ENCODE data around the gene SPATA6L.
"Not testable (repeated sequence)": the region's sequence is repeated elsewhere in the genome, so short reads cannot be mapped to it uniquely, and the experiment has no call there.

Gene SPATA6L

GRCh38 chr9:4678679-4679267 is 12.5 kb upstream of the SPATA6L start:
- no peak for DNase-seq (ENCODE audit: low read depth in 4 of 4, low spot score in 1 of 4)

GRCh38 chr9:4677392-4677791 is 11.1 kb upstream of the SPATA6L start:
- no peak for DNase-seq (ENCODE audit: low read depth in 4 of 4, low spot score in 1 of 4)

GRCh38 chr9:4674783-4675182 is 8.5 kb upstream of the SPATA6L start:
- no peak for DNase-seq (ENCODE audit: low read depth in 4 of 4, low spot score in 1 of 4)

GRCh38 chr9:4671737-4672136 is 5.5 kb upstream of the SPATA6L start:
- no peak for DNase-seq (ENCODE audit: low read depth in 4 of 4, low spot score in 1 of 4)

- DNase-seq (ENCODE audit: low read depth in 4 of 4, low spot score in 1 of 4): no peak
These were observed 4.3 kb upstream of the SPATA6L start for GRCh38 chr9:4670591-4670990.

GRCh38 chr9:4669890-4670289 is 3.6 kb upstream of the SPATA6L start:
- DNase-seq (ENCODE audit: low read depth in 4 of 4, low spot score in 1 of 4): no peak

- no peak for DNase-seq (ENCODE audit: low read depth in 4 of 4, low spot score in 1 of 4)
These were observed 2.3 kb upstream of the SPATA6L start for GRCh38 chr9:4668604-4669003.

- DNase-seq (ENCODE audit: low read depth in 4 of 4, low spot score in 1 of 4): no peak
These were observed 1.4 kb upstream of the SPATA6L start for GRCh38 chr9:4667681-4668080.

GRCh38 chr9:4665357-4665756 is 923 bp downstream of the SPATA6L start:
- no peak for DNase-seq (ENCODE audit: low read depth in 4 of 4, low spot score in 1 of 4)

- no peak for DNase-seq (ENCODE audit: low read depth in 4 of 4, low spot score in 1 of 4)
These were observed 2.3 kb downstream of the SPATA6L start for GRCh38 chr9:4663956-4664355.

GRCh38 chr9:4662989-4663792 is 3.1 kb downstream of the SPATA6L start:
- DNase-seq (ENCODE audit: low read depth in 4 of 4, low spot score in 1 of 4): no peak

GRCh38 chr9:4662108-4662988 is 3.9 kb downstream of the SPATA6L start, which contains the start of gene PLPP6:
PLPP6 (plus strand) TSS chr9:4662294; CDS start chr9:4662376, 82 bp downstream.
- DNase-seq (ENCODE audit: low read depth in 4 of 4, low spot score in 1 of 4): peak; percentile 38 to 69 (median 57)

GRCh38 chr9:4661611-4662010 is 4.7 kb downstream of the SPATA6L start:
- DNase-seq (ENCODE audit: low read depth in 4 of 4, low spot score in 1 of 4): no peak

GRCh38 chr9:4661165-4661564 is 5.1 kb downstream of the SPATA6L start:
- no peak for DNase-seq (ENCODE audit: low read depth in 4 of 4, low spot score in 1 of 4)

GRCh38 chr9:4660665-4661064 is 5.6 kb downstream of the SPATA6L start:
- not testable (repeated sequence) for DNase-seq (ENCODE audit: low read depth in 4 of 4, low spot score in 1 of 4)

GRCh38 chr9:4657426-4658159 is 8.7 kb downstream of the SPATA6L start:
- DNase-seq (ENCODE audit: low read depth in 4 of 4, low spot score in 1 of 4): no peak

- no peak for DNase-seq (ENCODE audit: low read depth in 4 of 4, low spot score in 1 of 4)
These were observed 9.7 kb downstream of the SPATA6L start for GRCh38 chr9:4656621-4657020.

GRCh38 chr9:4656196-4656595 is 10.1 kb downstream of the SPATA6L start:
- DNase-seq (ENCODE audit: low read depth in 4 of 4, low spot score in 1 of 4): not testable (repeated sequence)

GRCh38 chr9:4654538-4654937 is 11.7 kb downstream of the SPATA6L start:
- DNase-seq (ENCODE audit: low read depth in 4 of 4, low spot score in 1 of 4): no peak

GRCh38 chr9:4654084-4654483 is 12.2 kb downstream of the SPATA6L start:
- no peak for DNase-seq (ENCODE audit: low read depth in 4 of 4, low spot score in 1 of 4)

- DNase-seq (ENCODE audit: low read depth in 4 of 4, low spot score in 1 of 4): no peak
These were observed 23.9 kb downstream of the SPATA6L start for GRCh38 chr9:4642351-4642750.
